GM19351 (cell line): ENCODE measurements around the gene MAP3K7CL.

Experiments
- ATAC-seq: cut with Tn5 transposase; IDR thresholded peaks from one replicate; pipeline ENCODE4 v1.9.1; 2021; ENCODE audit warnings: mild to moderate bottlenecking, moderate library complexity; ENCODE audit not compliant: unreplicated experiment

The MAP3K7CL gene, protein sequence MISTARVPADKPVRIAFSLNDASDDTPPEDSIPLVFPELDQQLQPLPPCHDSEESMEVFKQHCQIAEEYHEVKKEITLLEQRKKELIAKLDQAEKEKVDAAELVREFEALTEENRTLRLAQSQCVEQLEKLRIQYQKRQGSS

DNA sequence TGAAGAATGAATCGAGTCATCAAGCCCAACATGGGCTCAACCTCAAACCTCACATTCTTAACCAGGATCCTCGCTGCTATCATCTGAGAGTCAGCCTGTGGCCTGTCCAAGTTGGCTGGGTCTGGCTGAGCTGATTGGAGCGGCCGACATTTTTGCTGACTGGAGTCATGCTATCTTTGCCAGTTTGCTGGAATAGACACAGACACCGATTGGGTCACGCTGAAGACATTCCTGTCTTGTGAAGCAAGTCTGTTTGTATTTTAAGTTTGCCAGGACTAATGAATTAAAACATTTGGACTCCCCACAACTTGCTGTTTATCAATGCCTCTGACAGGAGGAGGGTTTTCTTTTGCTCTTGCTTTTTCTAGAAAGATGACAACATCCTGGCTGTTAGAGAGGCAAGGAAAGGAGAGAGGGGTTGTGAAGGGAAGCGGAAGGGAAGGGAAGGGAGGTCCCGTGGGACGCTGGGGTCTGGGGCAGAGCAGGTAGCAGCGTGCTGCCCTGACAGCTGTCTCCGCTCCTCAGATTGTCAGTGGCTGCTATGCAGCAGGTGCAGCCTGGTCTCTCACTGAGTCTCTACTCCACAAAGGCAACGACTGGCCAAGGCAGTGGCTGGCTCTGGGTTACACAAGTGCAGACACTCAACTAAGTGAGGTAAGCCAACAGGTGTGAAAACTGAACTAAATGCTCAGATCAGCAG is at the start of gene MAP3K7CL:
TSS of gene MAP3K7CL (plus strand) at position 375 of the 700 bp plus-strand sequence. CDS start 2,701 bp downstream, outside the sequence.
- ATAC-seq = no peak

DNA sequence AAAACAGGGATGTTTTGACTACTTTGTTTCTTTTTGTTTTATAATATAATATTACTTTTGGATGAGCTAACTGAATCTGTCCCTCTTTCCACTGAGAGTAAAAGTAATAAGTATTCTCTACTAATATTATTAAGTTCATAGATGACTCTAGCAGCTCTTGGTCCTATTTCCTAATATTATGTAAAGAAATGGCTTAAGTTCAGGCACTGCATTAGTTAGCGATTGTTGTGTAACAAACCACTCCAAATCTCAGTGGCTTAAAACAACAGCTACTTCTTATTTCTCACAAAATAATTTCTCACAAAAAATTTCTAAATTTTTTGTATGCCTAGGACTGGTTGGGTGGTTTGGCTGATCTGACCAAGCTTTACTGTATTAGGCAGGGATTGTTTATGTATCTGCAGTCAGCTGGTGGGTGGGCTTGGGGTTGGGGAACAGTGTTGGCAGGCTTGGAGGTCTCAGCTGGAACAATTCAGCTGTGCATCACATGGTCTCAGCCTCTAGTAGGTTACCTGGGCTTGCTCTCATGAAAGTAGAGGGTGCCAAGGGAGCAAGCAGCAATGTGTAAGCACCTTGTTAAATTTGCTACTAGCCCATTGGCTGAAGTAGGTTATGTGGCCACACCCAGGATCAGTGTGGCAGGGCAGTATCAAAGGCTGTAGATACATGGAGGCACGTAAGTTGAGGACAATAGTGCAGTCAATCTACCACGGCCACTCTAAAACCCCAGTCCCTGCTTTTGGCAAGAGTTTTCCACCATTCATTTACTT is 48.2 kb upstream of the MAP3K7CL start:
- ATAC-seq = no peak

DNA sequence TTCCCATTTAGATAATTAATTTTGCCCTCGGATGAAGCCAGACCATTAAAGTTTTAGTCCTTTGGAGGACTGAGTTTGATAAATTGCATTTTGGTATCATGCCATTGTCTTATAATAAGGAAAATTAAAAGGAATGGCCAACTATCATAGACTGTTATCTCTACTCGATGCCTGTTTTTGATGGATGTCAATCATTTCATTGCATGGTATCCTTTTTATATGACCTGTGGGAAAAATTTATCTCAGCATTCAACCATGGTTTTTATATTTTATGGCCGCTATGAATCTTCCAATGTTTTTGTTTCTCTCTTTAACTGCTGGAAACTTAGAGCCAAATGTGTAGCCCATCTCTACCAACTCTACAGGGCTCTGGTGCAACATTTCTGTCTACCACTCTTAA is 47.1 kb upstream of the MAP3K7CL start:
- no peak for ATAC-seq

DNA sequence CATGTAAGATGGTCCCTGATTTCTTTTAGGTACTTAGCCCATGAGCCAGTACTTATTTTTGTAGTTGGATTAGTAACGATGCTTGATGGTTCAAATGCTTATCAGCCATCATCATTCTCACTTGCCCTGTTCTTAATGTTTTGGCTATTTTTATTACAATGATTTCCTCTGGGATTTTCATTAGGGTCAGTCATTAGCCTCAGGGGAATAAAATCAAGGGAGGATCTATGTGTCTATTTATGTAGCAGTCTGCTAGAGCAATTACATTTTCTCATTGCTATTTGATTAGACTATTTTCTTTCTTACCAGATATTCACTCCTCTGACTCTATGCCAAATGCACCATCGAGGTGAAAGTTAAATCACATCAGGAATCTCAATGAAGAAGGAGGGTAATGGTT is 46.1 kb upstream of the MAP3K7CL start:
- no peak for ATAC-seq

DNA sequence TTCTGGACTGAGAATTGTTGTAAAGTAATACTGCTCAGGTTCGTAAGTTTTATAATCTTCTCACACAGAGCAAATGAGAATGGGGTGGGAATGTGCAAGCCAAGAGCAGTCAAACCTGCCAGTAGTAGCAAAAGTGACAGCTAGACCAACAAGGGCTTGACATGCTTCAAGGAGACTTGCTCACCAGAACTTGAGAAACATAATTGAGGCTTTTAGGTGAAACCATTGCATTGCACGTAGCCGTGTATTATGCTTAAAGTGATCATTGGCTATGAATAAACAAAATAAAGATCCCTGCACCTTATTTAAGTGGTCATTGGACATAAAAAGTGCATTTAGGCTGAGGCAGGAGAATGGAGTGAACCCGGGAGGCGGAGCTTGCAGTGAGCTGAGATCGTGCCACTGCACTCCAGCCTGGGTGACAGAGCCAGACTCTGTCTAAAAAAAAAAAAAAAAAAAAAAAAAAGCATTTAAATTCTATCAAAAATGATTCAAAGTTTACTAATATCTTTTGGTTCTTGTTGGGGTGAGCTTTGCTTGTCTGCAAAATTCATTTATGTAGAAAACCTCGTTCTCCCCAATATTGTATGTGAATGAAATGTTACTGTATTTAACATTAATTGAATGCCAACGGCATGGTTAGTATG is 45.2 kb upstream of the MAP3K7CL start:
- ATAC-seq = no peak

DNA sequence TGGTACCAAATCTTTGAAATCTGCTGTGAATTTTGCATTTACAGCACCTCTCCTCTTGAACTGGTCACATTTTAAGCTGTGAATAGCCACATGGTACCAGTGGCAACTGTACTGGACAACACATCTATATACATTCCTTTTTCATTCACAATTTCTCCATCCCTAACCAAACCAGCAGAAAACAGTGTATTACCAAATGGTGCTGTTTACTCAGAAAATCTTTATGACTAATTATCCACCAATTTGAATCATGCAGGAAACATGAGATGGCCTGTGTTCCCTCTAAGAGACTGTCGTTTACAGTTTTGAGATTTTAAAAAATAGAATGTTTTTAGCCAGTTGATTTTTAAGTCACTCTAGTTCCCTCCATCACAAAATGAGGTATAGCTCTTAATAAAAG is 39.4 kb upstream of the MAP3K7CL start:
- ATAC-seq = no peak

DNA sequence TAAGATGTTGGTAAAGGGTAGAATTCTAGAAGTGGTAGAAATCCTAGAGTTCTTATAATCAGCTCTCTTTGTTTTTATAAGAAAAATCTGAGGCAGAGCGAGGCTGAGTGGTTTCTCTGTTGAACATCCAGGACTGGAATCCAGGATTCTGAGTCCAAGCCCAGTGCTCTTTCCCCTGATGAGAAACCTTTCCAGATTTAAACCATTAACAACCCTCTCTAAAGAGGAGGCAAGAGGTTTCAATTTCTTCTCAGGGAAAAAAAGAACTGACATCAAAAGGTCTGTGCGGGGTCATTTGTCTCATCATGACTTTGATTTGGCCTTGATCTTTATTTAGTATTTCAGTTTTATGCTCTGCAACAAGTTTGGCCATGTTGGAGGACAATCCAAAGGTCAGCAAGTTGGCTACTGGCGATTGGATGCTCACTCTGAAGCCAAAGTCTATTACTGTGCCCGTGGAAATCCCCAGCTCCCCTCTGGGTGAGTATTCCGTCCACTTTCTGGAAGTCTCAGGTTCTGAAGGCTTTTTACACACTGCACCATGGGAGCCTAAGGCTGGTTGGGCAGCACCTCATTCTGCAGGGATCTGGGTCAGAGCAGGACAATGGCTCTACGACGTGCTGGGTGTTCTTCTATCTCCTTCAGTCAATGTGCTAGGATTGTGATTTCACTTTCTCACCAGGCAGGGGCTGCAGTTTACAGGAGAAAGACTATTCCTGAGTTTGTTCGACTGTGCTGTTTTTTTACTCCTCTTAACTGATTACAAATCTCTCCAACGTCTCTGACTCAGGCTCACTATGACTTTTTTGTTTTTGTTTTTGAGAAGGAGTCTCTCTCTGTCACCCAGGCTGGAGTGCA is 38.1 kb upstream of the MAP3K7CL start:
- no peak for ATAC-seq

DNA sequence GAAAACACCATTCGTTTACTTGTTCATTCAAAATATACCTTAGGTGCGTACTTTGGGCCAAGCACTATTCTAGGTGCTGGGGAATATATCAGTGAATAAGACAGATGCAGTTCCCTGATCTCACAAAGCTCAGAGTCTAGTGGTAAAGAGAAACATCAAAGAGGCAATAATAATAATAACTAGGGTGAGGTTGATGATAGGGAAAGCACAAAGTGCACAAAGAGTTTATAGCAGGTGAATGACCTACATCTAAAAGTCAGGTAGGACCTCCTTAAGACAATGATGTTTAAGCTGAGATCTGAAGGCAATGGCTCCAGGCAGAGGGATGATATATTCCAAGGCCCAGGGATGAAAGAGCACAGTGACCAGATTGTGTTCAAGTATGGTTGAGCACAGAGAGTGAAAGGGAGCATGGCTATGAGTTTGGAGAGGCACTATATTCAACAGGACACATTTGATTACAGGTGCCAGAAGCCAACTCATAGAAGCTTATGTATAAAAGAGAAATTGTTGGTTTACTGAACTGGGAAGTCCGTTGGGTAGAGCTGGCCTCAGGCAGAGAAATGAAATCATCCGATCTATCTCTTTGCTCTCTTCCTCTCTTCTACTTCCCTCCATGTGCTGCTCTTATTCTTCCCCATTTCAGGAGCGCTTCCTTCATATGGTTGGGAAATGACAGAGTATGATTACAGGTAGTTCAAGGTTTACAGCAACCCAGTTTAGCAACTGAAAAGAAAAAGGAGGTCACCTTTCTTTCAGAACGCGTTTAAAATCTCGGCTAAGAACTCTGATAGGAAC is 34.0 kb upstream of the MAP3K7CL start:
- no peak for ATAC-seq

DNA sequence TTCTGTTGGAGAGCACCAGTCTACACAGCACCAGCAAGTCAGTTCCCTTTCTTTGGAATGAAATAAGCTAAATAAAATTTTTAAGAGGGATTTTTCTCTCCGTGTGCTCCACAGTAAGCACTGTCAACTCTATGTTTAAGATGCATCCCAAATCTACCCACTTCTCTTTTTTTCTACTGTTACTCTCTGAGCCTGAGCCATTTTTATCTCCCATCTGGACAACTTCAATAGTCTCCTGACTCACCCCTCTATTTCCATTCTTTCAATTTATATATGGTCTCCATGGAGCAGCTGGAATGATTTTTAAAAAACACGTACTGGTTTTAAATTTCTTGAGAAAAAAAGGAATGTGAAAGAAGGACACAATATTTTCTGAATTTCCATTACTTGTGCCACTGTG is 32.3 kb upstream of the MAP3K7CL start:
- no peak for ATAC-seq

DNA sequence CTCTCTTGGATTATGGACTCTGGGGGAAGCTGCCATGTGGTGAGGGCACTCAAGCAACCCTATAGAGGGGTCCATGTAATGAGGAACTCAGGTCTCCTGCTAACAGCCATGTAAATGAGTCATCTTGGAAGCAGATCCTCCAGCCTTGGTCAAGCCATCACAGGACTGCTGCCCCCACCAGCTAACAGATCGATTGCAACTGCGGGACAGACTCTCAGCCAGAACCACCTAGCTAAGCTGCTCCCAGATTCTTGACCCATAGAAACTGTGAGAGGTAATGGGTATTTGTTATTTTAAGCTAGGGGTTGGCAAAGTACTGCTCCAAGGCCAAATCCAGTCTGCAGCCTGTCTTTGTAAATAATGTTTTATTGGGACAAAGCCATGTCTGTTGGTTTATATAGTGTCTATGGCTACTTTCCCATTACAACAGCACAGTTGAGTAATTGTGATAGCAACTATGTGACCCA is 27.6 kb upstream of the MAP3K7CL start:
- ATAC-seq = no peak

DNA sequence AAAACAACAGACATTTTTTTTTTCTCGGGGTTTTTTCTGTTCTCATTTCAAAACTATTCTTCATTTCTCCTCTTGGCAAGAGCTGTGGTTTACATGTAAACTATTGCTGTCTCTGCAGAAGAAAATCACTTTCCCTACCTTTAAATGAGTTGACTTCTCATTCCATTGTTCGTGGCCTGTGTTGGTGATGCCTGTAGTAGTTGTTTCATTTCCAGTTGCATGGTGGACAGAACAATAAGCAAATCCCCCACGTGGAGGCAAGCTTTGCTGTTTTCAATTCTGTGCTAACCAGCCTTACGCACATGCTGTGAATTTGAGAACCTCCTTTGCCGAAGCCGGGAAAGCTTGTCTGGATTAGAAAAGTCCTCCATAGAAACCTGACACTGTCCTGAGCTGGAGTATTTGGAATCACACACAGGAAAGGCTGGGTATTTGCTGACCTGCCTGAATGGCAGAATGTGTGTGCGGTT is 26.2 kb upstream of the MAP3K7CL start:
- ATAC-seq = no peak

DNA sequence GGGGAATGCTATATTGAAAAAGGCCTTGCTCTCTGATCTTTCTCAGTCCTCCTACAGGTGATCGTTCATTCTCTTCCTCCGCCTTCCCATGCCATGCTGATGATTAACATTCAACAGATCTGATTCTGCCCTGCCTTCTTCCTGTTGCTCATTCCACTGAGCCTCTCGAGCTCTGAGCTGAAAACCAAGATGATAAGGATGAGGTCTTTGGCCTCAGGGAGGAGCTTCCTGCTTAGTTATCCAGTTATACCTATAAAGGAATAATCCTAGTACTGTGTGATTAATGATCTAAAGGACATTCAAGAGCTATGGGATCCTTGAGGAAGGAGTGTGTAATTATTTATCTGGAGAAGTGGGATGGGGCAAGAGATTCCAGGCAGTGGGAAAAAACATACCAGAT is 25.2 kb upstream of the MAP3K7CL start:
- ATAC-seq = no peak

DNA sequence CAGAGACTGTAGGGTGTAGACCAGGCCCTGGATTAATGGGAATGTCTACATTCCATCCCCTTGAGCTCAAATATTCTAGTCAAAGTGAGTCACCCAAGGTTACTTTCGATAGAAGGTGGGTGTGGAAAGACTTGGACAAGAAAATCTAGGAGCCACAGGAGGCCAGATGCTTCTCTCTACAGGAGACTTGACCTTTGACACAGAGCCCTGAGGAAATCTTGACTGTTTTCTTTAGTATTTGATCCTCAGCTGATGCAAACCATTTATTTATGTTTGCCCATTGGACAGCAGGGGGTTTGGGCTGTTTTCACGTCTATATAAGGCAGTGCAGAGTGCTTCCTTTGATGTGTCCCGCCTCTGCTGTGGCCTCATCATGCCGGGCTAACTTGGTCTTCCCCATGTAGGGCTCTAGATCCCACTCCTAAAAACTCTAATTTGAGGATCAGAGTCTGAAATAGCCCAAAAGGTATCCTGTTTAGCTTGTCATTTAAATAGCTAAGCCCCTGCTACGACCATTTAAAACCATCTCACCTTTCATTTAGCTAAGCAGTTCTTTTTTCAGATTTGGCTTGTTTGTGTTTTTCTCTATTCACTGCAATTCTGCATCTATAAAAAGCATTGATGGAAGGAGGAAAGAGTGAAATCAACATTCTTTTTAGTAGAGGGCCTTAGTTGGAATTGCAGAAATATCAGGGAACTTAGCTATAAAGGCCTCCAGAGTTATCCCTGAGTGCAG is 15.5 kb upstream of the MAP3K7CL start:
- no peak for ATAC-seq

DNA sequence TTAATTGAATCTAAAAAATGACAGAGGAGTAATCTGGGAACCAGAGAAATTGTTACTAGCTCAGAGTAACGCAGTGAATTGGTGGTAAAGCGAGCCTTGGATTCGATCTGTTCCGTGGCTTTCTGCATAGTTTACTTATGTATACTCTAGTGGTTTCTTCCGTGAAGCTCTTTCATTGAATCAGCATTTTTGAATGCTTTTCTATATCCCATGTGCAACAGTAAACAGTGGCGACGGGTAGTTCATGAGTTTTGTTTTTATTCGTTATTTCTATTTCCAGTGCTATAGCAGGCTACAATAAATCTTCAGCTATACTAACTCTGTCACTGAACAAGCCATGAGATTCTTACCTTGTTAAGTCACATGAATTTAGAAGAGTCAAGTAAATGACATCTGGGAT is 14.5 kb upstream of the MAP3K7CL start:
- ATAC-seq = no peak

DNA sequence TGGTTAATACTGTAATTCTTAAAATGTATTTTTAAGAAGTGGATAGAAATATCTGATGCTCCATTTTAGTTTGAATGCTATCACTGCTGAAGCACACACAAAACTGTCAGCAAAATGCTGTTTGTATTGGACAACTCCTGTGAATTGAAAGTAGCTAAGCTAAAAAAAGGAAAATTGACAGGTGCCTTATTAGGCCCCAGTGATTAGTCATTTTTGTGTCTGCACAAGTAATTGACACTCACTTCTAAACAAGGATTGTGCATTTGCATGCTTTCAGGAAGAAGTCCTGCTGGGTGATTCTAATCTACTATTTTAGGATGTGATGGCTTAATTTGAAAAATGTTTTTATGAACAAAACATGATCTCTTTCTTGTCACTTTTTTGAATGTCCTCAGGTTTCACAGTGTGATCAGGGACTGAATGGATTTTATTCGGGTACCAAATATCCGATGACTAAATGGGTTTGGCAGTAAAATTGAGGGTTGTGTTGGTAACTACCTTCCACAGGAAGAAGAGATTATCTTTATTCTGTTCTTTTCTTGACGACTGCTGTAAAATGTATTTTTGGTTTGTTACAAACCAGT is 13.0 kb upstream of the MAP3K7CL start:
- ATAC-seq = peak; percentile 64

DNA sequence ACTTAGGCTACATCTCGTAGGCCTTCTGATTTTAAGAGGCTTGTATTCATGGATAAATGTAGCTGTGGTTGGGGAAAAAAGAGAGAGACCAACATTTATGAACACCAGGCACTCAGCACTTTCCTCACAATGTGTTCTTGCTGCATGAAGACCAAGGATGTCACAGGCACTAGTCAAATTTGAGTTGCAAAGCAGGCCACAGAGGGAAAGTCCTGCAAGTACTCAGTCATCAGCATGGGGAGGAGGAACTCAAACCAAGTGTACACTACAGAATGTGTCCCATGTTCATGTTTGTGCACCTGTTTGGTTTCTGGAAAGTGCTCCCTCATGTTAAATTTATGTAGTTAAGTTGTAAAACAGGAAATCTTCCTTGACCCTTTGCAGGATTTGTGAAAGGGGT is 8.7 kb upstream of the MAP3K7CL start:
- ATAC-seq = peak; percentile 69

DNA sequence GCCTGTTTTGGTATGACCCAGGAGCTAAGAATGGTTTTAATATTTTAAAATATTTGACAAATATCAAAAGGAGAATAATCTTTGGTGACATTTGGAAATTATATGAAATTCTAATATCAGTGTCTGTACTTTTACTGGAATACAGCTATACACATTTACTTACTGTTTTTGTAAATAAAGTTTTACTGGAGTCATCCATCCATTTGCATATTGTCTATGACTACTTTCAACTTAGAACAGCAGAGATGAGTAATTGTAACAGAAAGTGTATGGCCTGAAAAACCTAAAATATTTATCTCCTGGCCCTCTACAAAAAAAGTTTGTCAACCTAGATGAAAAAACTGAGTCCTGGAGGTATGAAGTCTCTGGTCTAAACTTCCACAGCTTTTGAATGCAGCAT is 5.8 kb upstream of the MAP3K7CL start:
- no peak for ATAC-seq

DNA sequence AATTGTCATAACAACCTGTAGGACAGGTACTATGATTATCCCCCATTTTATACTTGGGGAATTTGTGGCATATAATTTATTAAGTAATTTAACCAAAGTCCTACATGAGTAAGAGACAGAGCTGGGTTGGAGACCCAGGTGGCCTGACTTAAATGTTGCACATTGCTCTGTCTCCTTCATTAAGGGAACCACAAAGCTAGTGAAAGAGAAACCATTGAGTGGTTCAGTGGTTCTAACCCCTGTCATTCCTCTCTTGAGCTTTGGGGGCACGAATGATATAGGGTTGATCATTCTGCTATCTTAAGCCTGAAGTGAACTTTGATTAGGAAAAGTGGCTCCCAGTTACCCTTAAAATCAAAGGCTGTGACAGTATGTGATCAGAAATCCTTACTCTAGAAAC is 5.3 kb upstream of the MAP3K7CL start:
- ATAC-seq = peak; percentile 86

DNA sequence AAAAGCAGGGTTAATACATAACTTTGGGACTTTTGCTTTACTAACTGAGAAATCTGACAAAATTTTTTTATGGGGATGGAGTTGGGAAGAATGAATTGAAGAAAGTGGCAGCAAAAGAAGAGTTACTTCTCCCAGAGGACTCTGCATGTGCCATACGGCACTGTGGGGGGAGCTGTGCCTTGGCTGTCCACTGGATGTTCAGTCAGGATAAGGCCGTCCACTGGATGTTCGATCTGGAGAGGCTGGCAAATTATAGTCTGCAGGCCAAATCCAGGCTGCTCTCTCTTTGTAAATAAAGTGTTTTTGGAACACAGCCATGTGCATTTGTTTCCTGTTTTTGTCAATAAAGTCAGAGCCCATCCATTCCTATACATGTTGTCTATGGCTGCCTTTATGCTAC is 4.5 kb upstream of the MAP3K7CL start:
- no peak for ATAC-seq
